ENCODE data around the gene UMAD1.

UMAD1 gene

GRCh38 chr7:7640221-7641128 is at the start of gene UMAD1:
UMAD1 (plus strand) TSS chr7:7640752; CDS start chr7:7673372, 32,620 bp downstream.
- DNase-seq (ENCODE audit: low read depth) = peak; percentile 97

- no peak for DNase-seq (ENCODE audit: low read depth)
These were observed 45.1 kb upstream of the UMAD1 start for GRCh38 chr7:7595451-7595850.

GRCh38 chr7:7596176-7596575 is 44.4 kb upstream of the UMAD1 start:
- DNase-seq (ENCODE audit: low read depth) = no peak

GRCh38 chr7:7607010-7607409 is 33.5 kb upstream of the UMAD1 start:
- no peak for DNase-seq (ENCODE audit: low read depth)

- DNase-seq (ENCODE audit: low read depth) = no peak
These were observed 31.2 kb upstream of the UMAD1 start for GRCh38 chr7:7609330-7609729.

GRCh38 chr7:7612519-7612918 is 28.0 kb upstream of the UMAD1 start:
- no peak for DNase-seq (ENCODE audit: low read depth)

- no peak for DNase-seq (ENCODE audit: low read depth)
These were observed 27.3 kb upstream of the UMAD1 start for GRCh38 chr7:7613210-7613609.

GRCh38 chr7:7614018-7614741 is 26.4 kb upstream of the UMAD1 start:
- no peak for DNase-seq (ENCODE audit: low read depth)

GRCh38 chr7:7617550-7617949 is 23.0 kb upstream of the UMAD1 start:
- DNase-seq (ENCODE audit: low read depth) = no peak

- DNase-seq (ENCODE audit: low read depth) = no peak
These were observed 22.1 kb upstream of the UMAD1 start for GRCh38 chr7:7618410-7618809.

- no peak for DNase-seq (ENCODE audit: low read depth)
These were observed 20.3 kb upstream of the UMAD1 start for GRCh38 chr7:7620236-7620635.

- DNase-seq (ENCODE audit: low read depth) = no peak
These were observed 19.8 kb upstream of the UMAD1 start for GRCh38 chr7:7620644-7621210.

- no peak for DNase-seq (ENCODE audit: low read depth)
These were observed 12.1 kb upstream of the UMAD1 start for GRCh38 chr7:7628476-7628875.

GRCh38 chr7:7630626-7631329 is 9.8 kb upstream of the UMAD1 start:
- no peak for DNase-seq (ENCODE audit: low read depth)

- DNase-seq (ENCODE audit: low read depth) = no peak
These were observed 1.1 kb upstream of the UMAD1 start for GRCh38 chr7:7639421-7639820.

- no peak for DNase-seq (ENCODE audit: low read depth)
These were observed 718 bp upstream of the UMAD1 start for GRCh38 chr7:7639847-7640220.

GRCh38 chr7:7641129-7641663 is 644 bp downstream of the UMAD1 start:
- DNase-seq (ENCODE audit: low read depth) = no peak

GRCh38 chr7:7642081-7642480 is 1.5 kb downstream of the UMAD1 start:
- no peak for DNase-seq (ENCODE audit: low read depth)

GRCh38 chr7:7647495-7648036 is 7.0 kb downstream of the UMAD1 start:
- DNase-seq (ENCODE audit: low read depth) = no peak

GRCh38 chr7:7650682-7651206 is 10.2 kb downstream of the UMAD1 start:
- no peak for DNase-seq (ENCODE audit: low read depth)

GRCh38 chr7:7651479-7651878 is 10.9 kb downstream of the UMAD1 start:
- DNase-seq (ENCODE audit: low read depth) = no peak
